HPDE6-E6E7 (cell line): ENCODE measurements around the gene SNX13.

Experiments used
- DNase-seq: peaks from one replicate; pipeline ENCODE4 v3.0.0; 2011; ENCODE audit warnings: missing footprints; ENCODE audit errors: extremely low spot score

Gene SNX13

DNA sequence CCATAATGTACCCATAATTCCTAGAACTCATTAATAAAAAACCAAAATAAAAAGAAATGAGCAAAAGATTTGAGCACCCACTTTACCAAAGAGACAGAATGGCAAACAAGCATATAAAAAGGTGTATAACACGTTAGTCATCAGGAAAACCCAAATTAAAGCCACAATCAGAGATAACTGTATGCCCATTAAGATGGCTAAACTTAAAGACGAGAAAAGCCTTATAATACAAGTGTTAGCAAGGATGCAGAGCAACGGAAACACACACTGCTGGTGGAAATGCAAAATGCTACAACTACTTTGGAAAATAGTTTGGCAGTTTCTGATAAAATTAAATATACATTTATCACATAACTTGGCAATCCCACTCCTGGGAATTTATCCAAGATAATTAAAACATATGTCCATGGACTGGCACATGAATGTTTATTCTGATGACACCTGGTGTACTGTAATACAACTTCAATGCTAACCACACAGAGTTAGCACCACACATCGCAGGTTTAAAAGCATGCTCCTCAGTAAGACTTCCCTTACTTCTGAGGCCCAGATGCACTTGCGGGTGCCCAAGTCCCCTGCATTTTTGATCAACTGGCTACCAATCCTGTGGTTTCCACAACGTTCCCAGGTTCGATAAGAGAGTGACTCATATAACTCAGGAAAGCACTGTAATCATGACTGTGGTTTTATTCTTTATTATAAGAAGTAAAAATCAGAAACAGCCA is 158.6 kb downstream of the SNX13 start:
- no peak for DNase-seq

DNA sequence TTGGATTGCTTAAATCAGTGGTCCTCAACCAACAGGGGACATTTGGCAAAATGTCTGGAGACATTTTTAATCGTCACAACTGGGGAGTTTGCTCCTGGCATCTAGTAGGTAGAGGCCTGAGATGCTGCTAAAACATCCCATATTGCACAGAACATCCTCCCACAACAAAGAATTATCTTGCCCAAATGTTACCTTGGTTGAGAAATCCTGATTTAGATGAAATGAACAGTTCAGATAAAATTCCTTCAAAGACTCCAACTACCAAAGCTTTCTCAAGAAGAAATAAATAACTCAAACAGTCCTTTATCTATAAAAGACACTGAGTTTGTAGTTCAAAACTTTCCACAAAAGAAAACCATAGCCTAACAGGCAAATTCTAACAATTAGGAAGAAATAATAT is 160.9 kb downstream of the SNX13 start:
- DNase-seq = no peak

DNA sequence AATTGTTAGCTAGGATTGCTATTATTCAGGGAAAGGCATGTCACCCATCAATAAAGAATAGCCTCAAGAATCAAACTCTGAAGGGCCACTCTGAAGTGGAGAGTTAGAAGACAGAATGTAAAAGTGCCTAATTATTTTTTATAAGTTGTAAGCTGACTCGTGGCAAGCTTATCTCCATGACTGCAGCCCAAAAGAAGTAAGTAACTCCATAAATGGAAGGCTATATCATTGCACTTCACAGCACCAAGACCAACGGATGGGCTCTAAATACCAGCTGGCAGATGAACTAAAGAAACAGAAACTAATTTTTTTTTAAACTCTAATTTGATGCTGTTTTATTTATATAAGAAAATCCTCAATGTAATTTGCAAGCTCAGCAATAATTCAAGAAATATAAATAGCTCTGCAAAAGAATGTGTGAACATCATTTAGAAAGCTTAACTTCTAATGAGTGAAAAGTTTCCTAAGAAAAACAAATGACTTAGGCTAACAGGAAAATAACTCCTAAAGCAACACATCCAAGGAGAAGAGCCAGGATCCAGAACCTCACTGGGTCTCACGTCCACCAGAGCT is 165.5 kb downstream of the SNX13 start:
- no peak for DNase-seq

DNA sequence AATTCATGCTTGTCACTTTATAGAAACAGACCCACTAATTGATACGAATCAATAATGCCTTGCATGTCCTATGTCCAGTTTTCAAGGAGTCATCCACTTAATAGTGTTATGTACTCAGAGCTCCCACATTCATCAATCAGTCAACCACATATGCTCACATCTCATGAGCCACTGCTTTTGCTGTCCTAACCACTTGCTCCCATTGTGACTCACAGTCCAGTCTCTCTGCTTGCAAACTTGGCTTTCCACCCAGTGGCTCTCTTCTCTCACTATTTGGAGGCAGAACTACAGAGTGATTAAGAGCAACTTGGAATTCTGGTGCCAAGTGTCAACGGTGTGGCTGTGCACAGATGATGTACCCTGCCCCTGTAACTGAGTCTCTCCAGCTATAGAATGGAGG is 166.0 kb downstream of the SNX13 start:
- DNase-seq = no peak

DNA sequence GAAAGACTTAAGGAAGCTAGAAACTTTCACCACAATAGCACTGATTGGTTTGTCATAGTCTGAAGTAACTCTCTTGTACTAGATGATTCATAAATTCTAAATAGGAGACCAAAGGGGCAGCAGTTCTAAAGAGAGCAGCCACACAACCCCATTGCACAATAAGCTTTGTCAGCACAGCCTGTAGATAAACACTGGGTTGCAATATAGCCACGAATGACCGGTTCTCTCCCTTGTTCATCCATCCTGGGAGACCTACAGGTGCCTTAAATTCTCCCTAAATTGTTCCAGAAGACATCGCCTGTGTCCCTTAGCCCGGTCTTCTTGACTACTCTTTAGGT is 167.0 kb downstream of the SNX13 start:
- peak; percentile 51 for DNase-seq

DNA sequence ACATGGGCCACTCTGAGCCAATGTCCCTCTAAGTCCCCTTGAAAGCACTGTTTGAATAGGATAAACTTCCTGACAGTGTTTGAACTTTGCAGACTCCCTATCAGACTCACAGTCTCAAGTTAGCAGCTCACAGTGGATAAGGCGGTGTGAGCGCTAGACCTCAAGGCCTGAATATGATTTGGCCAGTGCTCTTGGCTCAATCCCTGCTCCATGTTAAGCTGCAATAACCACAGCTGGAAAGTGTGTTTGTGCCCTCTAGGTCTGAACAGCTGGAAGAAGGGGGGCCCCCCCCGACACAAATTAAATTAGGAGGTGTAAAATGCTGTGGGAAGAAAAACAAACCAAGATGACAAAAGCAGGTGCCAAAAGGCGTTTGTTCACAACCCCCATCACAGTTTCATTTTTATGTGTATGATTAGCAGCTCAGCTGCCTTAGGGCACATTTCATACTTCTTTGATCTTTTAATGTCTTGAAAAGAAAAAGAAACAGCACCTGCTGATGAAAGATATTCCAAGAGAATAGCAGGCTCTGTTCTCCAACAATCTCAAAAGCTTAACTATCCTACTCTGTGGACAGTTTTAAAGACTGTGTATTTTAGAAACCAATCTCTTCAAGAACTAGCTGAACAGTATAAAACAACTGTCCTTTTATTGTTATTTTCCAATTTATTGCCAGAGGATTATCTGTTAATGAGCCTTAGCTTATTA is 167.6 kb downstream of the SNX13 start:
- no peak for DNase-seq

DNA sequence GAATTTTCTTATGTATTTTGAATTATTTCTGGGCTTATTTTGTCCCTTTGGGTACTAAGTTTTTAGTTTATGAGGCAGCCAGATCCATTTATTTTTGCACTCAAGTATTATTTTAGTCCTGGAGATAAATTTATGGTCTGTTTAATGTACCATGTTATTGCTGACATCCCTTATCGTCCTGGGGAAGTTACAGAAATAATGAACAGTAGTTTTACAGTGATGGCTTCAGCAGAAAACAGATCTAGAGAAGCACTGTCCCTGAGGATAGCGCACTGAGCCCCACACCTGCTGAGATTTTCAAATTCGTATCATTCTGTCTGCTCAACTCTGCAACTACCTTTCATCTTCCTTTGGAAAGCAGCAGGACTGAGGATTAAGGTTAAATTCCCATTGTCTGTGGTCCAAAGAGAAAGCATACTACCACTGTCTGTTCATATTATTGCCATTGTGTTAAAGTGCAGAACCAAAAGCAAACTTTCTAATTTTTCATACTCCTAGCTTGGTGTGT is 168.3 kb downstream of the SNX13 start:
- DNase-seq = no peak

DNA sequence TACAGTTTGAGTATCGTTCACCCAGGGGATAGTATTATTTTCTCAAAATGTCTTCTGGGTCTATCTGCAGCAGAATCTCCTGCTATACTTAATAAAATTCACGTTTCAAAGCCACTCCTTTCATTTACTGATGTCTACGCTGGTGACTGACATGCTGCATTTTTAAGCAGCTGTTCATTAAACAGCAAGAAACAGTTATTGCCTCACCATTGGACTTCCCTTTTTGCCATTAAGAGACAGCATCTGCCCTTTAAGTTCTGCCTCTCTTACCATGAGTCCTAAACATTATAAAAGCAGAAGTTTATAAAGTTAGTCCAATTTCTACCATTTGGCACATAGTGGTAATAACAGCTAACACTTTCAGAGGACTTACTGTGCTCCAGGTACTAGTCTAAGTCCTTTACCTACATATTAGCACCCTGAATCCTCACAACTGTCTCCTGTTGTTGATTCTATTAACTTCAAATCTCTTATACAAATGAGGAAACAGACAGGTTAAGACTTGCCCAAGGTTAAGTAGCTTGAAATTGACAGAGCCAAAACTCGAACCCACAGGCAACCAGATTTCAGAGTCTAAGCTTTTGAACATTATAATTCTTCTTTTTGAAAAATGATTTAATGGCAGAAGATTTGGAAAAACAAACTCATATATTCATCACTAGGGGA is 169.5 kb downstream of the SNX13 start:
- DNase-seq = no peak

DNA sequence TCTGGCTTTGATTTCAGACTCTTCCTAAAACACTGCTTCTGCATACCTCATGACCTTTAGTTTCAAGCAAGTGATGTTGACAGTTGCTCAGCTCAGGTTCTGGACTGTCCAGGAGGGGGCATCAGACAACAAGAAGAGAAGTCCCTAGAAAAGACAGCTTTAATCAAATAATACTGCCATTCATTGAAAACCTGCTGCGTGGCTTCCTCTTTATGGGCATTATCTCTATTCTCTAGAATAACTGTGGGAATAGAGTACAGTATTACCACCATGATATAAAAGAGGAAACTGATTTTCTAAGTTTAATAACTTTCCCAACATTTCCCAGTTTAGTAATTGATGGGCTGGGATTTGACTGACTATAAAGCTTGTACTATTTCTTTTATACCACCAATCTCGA is 170.4 kb downstream of the SNX13 start:
- peak; percentile 23 for DNase-seq

DNA sequence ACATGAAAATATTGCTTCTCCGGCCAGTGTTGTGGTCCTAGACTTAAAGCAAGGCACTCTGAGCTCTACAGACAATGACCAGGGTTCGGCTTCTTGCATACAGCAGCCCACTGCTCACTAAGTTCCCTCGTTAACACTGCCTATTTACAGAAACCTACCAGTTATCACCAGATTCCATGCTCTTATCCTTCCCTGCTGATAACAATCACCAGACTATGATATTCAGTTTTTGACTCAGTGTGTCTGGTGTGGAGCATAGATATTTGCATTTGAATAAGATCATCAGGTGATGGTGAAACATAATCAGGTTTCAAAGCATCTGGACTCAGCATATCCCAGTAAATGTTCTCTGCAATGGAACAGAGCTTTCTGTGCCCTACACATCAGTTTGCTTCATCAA is 182.3 kb downstream of the SNX13 start:
- DNase-seq = no peak

DNA sequence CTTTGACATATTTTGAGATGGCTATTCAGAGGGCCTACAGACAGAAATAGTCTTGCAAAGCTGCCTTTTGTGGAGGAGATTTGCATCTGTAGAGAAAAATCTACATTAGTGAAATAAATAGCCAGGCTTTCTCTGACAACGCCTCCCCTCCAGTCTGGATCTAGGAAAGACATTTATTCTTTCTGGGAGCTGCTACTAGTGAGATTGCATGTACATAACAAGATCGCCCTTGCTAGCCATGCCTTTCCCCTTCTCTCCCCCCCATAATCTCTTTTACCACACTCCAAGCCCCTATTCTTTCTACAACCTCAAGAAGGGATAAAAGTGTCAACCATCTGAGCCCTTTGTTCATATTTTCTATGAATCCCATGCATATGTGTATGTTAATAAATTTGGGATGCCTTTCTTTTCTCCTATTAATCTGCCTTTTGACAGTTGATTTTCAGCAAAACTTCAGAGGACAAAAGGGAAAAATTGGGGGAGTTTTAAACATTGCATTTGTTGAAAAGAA is 194.2 kb downstream of the SNX13 start:
- no peak for DNase-seq

DNA sequence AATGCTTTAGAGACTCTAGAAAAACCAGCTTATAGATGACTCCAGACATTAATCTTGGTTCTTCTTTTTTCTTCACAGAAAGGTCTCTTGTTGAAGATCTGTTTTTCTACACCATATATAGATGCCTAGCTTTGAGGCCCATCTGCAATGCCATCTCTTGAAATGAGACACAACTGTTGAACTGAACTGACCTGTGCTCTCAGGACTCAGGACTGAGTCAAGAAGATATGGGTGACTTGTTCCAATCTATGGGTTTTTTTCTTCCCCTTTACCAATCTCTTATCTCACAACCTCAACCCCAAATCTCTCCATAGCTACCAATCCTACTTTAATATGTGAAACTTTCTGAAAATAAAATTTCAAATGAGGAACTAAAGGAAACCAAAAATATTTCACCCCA is 194.7 kb downstream of the SNX13 start:
- no peak for DNase-seq

DNA sequence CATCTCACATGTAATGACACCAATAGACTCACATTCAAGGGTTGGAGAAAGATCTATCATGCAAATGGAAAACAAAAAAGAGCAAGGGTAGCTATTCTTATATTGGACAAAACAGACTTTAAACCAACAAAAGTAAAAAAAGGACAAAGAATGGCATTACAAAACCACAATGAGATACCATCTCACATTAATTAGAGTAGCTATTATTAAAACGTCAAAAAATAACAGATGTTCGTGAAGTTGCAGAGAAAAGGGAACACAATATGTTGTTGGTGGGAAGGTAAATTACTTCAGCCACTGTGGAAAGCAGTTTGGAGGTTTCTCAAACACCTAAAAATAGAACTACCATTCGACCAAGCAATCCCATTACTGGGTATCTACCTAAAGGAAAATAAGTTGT is 197.0 kb downstream of the SNX13 start:
- no peak for DNase-seq

DNA sequence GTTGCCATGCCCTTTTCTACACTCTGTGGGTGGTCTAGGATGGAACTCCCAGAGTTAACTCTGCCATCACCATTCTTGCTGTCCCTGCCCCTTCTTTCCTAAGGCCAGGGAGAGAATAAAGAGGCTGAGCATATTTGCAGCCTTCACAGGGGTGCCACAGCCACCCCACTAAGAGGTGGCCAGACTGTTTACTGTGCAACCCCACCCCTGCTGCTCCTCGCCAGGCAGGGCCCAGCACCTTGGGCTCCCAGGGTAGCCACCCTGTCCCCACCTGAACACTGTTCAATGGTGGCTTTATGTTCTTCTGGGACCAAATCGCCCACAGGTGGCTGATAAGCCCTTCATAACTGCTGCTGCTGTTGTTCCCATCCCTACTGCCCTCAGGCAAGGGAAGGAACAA is 198.9 kb downstream of the SNX13 start:
- DNase-seq = no peak
